HG02642 (cell line): ENCODE results near the gene TRAF2.
"Not testable (repeated sequence)": the region's sequence is repeated elsewhere in the genome, so short reads cannot be mapped to it uniquely, and the experiment has no call there.

Experiments used
- ATAC-seq: cut with Tn5 transposase; IDR thresholded peaks from one replicate; pipeline ENCODE4 v1.9.1; 2021; ENCODE audit warnings: mild to moderate bottlenecking; ENCODE audit not compliant: unreplicated experiment, poor library complexity

Gene TRAF2, protein sequence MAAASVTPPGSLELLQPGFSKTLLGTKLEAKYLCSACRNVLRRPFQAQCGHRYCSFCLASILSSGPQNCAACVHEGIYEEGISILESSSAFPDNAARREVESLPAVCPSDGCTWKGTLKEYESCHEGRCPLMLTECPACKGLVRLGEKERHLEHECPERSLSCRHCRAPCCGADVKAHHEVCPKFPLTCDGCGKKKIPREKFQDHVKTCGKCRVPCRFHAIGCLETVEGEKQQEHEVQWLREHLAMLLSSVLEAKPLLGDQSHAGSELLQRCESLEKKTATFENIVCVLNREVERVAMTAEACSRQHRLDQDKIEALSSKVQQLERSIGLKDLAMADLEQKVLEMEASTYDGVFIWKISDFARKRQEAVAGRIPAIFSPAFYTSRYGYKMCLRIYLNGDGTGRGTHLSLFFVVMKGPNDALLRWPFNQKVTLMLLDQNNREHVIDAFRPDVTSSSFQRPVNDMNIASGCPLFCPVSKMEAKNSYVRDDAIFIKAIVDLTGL

DNA sequence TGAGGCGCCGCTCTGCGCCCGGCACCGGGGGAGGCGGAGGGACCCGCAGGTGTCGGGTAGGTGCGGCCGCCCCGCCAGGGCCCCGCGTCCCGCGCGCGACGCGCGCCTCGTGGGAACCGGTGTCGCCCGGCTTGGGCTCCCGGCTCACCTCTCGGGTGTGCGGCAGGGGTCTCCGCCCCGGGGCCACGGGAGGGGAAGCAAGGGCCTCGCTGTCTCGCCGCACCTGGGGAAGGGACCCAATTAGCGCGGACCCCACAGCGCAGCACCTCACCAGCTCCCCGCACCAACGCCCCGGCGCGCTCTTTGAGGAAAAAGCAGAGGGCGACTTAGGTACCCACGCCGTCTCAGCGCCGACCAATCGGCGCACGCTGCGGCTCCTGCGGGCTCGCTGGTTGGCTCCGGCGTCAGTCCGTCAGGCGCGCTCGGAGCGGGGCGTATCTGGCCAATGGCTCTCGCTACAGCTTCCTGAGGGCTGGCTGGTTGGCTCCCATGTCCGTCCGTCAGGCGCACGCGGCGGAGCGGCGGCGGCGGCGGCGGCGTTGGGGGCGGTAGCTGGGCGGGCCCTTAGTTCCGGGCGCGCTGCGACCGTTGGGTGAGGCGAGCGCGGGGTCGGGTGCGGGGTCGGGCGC, at the start of gene TRAF2:
Gene TRAF2 (plus strand): TSS at position 567 of the 629 bp plus-strand sequence. CDS start 12,225 bp downstream, outside the sequence.
- ATAC-seq = peak; percentile 83

DNA sequence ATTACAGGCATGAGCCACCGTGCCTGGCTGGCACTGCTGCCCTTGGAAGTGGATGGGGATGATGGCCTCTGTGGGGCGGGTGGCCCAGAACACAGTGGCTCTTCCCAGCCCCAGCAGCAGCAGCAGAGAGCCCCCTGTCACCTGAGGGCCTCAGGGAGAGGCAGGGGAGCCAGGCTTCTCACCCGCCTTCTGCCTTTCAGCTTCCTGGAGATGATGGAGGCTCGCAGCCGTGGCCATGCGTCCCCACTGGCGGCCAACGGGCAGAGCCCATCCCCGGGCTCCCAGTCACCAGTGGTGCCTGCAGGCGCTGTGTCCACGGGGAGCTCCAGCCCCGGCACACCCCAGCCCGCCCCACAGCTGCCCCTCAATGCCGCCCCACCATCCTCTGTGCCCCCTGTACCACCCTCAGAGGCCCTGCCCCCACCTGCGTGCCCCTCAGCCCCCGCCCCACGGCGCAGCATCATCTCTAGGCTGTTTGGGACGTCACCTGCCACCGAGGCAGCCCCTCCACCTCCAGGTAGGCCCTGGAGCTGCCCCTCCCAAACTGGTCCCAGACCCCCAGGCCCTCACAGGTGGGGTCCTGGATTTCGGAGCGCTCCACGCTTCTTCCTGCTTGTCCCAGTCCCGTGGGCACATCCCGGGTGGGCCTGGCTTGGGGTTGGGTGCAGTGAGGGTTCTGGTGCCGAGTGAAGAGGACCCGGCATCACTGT, 49.0 kb upstream of the TRAF2 start:
- ATAC-seq = no peak

DNA sequence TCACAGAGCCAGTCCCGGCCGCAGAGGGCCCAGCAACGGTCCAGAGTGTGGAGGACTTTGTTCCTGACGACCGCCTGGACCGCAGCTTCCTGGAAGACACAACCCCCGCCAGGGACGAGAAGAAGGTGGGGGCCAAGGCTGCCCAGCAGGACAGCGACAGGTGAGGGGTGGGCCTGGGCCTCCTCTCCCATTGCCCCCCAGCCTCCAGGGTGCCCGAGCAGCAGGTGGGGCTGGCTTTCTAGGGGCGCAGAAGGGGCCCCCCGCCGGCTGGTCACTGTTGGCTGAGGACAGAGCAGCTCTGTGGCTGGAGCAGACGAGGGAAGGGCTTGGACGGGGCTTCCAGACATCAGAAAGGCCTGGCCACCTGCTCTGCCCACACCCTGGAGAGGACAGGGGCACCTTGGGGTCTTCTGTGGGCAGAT, 48.4 kb upstream of the TRAF2 start:
- not testable (repeated sequence) for ATAC-seq

DNA sequence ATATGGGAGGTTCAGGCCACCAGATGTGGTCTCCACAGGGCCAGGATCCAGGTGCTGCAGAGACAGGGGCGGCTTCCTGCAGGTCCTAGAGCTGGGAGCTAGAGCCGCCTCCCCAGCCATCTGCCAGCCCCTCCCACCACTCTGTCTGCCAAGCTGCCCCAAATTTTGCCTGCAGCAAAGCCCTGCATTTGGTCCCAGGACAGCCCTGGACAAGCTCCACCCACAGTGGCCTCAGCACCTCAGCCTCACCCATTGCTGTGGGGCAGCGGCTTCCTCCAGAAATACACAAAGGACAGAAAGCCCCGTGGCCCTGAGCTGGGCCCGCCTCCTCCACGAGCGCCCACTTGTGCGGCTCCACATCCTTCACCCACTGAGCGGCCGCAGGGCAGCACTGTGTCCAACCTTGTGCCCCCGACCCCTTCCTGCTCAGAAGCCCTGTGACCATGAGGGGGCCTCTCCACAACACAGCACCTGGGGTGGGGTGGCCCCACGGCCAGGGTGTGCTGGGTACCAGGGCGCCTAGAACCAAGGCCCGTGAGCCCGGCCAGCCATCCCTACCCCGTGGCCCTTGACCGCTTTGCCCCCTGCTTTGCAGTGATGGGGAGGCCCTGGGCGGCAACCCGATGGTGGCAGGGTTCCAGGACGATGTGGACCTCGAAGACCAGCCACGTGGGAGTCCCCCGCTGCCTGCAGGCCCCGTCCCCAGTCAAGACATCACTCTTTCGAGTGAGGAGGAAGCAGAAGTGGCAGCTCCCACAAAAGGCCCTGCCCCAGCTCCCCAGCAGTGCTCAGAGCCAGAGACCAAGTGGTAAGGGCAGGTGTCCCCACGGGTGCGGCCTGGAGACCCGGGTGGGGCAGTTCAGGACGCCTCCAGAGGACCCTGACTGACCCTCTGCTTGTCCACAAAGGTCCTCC, 47.7 kb upstream of the TRAF2 start:
- ATAC-seq = no peak

DNA sequence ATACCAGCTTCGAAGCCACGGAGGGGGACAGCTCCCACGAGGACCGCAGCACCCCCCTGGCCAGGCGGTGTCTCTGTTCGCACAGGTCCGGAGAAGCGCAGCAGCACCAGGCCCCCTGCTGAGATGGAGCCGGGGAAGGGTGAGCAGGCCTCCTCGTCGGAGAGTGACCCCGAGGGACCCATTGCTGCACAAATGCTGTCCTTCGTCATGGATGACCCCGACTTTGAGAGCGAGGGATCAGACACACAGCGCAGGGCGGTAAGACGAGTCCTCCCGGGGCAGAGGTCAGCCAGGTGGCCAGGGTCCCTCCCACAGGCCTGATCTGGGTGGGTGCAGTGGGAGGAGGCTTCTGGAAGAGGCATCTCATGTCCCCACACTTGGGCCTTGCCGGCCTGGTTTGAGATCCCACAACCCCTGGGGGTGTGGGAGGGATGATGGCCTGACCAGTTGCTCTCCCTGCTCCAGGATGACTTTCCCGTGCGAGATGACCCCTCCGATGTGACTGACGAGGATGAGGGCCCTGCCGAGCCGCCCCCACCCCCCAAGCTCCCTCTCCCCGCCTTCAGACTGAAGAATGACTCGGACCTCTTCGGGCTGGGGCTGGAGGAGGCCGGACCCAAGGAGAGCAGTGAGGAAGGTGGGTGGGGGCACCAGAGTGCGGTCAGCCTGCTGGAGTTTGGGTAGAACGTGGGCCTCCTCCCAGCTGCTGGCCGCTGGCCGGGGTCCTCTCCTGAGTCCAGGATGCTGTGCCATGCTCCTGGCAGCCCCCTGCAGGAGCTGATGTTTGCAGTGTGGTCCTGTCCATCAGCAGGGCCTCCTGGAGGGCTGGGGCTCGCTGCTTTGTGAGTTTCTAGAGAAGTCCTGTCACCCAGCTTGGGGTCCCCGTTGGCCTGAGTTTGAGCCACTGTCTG, 46.8 kb upstream of the TRAF2 start:
- no peak for ATAC-seq

DNA sequence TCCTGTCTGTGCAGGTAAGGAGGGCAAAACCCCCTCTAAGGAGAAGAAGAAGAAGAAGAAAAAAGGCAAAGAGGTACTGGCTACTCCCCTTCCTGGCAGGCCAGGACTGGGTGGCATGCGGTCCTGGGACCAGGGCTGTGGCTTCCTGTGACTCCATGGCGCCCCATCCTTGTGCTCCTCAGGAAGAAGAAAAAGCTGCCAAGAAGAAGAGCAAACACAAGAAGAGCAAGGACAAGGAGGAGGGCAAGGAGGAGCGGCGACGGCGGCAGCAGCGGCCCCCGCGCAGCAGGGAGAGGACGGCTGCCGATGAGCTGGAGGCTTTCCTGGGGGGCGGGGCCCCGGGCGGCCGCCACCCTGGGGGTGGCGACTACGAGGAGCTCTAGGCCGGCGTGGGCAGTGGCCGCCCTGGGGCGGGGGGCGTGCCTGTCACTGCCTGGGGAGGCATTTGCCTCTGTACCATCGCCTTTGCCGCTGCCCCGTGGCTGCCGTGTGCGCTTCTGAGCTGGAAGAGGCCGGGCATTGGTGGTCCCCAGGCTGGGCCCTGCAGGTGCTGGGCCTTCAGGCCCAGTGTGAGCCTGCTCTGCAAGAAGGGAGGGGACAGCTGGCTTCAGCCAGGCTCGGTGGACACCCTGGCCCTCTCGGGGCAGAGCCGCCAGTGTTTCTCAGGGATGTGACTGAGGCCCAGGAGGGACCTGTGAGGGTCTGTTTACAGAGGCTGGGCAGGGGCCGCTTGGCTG, 46.0 kb upstream of the TRAF2 start:
- no peak for ATAC-seq

DNA sequence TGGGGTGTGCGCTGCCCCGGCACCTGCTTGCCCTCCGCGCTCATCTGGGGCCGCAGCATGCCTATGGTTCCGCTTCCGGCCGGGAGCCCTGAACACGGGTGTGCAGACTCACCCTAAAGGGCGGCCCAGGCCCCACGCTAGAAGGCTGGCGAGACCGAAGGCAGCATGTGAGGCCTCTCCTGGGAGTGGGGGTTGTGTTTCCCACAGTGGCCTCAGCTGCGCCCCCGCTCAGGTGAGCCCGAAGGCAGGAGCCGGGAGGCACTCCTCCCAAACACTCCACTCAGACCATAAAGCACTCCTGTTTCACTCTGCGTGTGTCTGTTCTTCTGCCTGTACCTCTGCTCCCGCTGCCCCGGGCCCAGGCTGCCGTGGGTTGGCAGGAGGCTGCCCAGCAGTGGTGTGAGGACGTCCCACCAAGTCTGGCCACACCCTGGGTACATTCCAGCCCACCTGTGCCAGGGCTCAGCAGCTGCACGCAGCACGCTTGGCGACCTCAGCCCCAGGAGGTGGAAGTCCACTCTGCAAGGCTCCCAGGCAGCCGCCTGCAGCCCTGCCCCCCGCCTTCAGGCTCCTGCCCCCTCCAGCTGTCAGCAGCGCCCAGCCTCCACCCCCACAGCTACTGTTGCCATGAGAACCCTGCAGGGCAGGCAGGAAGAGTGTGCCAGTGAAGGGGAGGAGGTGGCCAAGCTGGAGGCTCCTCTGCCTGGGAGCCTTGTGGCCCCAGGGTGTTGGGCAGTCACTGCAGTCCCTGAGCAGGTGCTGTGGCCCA, 45.3 kb upstream of the TRAF2 start:
- no peak for ATAC-seq

DNA sequence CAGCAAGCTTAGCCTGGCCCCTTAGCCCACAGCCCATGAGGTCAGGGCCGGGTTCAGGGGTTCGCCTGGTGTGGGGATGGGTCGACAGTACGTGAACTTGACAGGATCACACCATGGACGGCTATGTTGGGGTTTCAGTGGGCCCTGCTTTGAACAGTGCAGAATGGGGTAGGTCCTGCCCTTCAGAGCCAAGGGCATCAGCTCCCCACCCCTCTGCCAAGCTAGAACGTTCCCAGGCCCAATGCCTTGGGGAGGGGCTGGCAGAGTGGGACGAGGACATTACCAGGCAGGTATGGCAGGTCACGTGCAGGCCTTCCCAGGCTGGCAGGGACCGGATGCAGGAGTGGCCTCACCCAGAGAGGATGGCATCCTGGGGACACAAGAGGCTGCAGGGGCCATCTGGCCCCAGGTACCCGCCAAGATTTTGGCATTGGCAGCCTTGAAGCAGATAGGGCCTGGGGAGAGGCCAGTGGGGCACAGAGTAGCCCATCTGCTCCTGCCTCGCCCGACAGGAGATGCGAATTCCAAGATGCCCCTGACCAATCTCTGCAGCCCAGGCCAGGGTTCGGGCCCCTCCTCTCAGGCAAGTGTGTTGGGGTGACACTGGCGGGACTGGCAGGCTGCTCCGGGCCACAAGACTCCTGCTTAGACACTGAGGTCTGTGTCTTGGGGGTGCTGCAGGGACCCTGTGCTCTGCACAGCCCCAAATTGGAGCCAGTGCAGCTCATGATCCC, 44.5 kb upstream of the TRAF2 start:
- not testable (repeated sequence) for ATAC-seq

DNA sequence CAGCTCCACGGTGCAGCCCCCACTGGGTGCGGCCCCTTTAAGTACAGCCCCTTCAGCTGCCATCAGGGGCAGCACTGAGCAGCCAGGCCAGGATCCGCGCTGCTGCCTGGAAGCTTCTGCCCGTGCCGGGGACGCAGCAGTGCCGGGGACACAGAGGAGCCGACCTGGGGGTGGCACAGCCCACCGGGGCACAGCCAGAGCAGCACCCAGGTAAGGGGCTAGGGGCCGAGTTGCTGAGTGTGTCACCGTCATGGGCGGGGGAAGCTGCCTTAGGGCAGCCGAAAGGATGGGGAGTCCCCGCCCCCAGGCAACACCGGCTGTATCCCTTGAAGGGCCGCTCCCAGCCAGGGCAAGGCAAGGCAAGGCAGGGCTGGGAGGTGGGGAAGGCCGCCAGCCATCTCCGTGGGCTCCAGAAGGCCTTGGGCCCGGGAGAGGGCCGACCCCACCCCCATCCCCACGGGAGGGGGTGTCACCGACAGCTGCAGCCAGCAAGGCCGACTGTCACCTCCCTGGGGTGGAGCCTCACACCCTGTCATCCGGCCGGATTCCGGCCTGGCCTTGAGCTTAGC, 43.9 kb upstream of the TRAF2 start, which contains the start of gene AJM1:
Gene AJM1 (plus strand): TSS at position 99 of the 569 bp plus-strand sequence. CDS start 1,937 bp downstream, outside the sequence.
- peak; percentile 66 for ATAC-seq

DNA sequence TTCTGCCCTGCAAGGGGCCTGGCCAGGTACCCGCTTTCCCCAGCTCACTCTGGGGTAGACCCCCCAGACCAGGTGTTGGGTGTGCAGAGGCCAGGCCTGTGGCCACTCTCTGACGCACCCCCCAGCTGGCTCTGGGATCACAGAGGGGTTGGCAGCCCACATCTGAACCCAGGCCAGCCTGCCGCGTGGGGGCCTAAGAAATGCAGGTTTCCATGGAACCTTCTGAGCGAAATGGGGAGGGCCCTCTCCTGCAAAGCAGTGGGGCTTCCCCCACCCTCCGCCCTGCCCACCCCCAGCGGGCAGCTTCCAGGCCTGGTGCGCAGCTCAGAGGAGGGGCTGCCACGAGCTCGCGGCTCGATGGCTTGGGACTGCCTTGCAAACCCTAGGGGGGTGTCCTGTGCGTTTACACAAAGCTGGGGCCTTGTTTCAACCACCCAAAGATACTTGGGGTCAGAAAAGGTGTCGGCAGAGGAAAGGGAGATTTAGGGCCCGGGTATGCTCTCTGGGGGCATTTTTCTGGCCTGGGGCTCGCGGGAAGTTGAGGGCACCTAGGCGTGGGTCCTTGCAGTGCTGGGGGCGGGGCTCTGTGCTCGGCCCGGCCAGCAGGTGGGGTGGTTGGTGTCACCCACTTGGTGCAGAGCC, 43.0 kb upstream of the TRAF2 start:
- not testable (repeated sequence) for ATAC-seq

DNA sequence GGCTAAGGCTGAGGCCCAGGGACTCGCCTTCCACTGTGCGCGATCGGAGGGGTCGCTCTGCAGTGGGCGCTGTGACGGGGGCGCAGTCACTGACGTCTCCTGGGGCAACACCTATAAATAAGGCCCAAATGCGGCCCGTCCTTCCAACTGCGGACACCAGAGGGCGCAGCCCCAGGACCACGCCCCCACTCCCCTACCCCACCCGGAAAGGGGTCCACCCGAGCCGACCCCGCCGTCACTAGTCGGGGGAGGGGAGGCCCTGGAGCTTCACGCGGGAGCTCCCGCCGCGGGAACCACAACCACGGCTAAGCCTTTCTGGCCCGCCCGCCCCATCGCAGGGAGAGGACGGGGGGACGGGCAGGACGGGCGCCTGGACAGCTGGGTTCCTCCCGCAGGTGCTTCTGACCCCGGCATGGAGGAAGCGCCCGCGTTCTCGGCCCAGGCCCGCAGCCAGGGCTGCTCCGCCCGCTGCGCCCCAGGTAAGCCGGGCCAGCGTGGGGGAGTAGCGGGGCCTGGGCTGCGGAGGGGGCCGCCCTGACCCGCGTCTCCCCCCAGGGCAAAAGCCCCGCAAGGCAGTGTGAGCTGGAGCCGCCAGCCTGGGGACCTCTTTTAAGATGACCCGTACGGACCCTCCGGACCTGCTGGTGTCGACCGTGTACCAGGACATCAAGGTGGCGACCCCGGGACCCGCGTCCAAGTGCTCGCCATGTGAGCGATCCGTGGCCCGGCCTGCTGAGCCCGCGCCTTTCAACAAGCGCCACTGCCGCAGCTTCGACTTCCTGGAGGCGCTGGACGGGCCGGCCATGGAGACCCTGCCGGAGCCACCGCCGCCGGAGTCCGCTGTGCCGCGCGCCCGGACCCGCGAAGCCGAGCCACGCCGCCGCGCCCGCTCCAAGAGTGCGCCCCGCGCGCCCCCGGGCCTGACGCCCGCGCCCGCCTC, 42.2 kb upstream of the TRAF2 start:
- not testable (repeated sequence) for ATAC-seq

DNA sequence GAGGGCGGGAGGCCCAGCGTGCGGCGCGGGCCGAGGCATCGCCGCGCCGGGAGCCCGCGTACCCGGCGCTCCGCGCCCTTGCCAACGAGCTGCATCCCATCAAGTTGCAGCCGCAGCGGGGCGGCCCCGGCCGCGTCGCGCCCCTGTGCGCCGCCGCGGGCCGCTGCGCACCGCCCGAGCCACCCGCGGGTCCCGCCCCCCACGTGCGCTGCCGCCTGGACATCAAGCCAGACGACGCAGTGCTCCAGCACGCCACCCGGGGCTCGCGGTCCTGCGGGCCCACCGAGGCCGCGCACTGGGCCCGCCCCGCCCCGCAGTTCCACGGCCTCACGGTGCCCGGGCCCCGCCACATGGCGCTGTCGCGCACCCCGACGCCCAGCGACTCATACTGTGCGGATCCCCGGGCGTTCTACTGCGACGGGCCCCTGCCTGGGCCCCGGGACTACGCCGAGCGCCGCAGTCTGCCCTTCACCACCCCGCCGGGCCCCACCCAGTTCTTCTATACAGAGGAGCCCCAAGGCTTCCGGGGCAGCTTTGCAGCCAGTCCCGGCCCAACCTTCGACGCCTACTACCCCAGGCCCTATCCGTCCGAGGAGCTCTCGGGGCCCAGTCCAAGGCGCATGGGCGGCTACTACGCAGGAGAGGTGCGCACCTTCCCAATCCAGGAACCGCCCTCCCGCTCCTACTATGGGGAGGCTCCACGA, 41.4 kb upstream of the TRAF2 start:
- ATAC-seq = no peak

DNA sequence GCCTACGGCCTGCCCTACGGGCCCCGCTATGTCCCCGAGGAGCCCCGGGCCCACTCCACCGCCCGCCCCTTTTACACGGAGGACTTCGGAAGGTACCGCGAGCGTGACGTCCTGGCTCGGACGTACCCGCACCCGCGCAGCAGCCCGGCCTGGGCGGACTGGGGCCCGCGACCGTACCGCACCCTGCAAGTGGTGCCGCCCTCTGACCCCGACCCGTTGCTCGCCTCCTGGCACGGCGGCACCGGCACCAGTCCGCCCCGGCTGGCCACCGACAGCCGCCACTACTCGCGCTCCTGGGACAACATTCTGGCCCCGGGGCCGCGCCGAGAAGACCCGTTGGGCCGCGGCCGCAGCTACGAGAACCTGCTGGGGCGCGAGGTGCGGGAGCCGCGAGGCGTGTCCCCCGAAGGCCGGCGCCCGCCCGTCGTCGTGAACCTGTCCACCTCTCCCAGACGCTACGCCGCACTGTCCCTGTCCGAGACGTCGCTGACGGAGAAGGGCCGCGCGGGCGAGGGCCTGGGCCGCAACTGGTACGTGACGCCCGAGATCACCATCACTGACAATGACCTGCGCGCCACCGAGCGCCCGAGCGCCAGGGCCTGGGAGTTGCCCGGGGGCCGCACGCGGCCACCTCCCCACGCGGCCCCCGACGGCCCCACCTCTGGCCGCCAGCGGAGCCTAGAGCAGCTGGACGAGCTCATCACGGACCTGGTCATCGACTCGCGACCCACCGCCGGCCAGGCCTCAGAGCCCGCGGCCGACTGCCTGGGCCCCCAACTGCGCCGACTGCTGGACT, 40.7 kb upstream of the TRAF2 start:
- no peak for ATAC-seq
